OCI-M2 (cell line): Measurements from ENCODE around the gene PAX7.
"Not testable (repeated sequence)": the region's sequence is repeated elsewhere in the genome, so short reads cannot be mapped to it uniquely, and the experiment has no call there.

Source experiments
- DNase-seq: peaks from one replicate; lab custom pipeline; 2025; ENCODE audit not compliant: unreplicated experiment; lab: John Stamatoyannopoulos, UW

PAX7 gene

DNA sequence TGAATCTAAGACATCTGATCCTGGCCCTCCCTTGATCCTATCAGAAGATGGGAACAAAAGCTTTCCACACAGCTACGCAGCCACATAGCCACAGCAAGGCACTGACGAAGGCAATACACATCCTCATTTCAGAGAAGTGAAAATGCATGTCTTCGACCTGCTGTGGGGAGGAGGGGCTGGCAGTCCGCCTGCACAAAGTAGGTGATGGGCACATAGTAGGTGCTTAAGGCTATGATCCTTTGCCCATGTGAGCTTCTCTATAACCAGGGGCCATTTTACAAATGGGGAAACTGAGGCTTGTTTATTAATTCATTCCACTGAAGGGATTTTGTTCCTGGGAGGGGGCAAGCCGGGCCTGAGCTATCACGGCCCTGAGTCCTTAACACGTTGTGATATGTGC, 94.2 kb downstream of the PAX7 start:
- DNase-seq: no peak

DNA sequence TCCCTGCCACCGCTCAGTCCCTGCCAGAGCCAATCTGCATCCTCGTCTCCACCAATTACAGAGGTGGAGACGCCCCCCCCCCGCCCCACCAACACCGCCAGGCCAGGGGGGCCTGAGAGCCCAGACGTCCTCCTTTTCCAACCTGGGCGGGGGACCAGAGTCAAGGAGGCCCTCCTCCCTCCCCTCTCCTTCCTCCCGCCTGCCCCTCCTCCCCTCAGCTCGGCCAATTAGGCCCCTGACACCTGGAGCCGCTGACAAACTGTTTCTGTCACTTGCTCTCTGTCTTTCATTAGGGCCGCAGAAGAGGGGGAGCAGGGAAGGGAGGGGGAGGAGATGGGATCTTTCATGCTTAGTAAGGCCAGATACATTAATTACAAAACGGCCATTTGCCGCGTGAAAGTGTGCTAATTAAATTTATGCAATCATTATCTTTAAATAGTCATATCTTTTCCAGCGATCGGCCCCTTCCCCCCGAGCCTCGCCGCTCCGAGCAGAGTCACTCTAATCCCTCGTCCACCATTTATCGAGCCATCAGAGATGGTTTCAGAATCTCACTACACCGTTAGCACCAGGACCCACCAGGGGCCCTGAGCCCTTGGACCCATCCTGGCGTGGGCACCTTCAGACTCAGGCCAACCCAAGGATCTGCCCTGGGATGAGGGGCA, 94.7 kb downstream of the PAX7 start:
- no peak for DNase-seq

DNA sequence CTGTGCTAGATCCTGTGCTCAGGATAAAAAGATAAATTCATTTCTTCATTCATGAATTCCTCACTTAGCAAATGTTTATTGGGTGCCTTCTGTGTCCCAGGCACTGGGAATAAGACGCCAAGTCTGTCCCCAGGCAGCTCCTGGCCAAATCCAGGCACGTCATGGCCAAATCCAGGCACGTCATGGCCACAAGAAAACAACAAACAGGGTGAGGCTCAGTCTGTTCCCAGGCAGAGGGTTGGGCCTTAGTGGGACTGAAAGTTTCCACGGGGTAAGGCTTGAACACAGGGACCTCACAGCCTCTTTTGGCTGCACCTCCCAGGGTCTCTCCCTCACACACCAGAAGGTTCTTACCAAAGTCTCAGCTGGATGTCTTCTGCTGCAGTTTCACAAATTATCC, 95.7 kb downstream of the PAX7 start:
- no peak for DNase-seq

DNA sequence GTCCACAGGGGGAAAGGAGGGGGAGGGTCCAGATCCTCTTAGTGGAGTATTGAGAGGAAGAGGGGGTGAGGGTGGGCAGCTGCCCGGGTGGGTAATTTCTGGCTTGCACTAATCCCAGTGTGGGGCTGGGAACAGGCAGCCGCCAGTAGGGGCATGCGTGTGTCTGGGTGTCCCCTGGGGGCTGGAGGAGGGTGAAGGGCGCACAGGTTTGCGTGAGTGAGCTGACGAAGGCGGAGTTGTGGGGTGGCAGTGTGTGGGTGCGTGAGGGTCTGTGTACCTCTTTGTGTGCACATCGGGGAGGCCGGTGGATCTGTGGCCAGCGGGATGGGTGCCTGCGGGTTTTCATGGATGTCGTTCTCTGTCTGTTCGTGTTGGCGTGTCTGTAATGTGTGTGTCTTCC, 97.3 kb downstream of the PAX7 start:
- DNase-seq: no peak

DNA sequence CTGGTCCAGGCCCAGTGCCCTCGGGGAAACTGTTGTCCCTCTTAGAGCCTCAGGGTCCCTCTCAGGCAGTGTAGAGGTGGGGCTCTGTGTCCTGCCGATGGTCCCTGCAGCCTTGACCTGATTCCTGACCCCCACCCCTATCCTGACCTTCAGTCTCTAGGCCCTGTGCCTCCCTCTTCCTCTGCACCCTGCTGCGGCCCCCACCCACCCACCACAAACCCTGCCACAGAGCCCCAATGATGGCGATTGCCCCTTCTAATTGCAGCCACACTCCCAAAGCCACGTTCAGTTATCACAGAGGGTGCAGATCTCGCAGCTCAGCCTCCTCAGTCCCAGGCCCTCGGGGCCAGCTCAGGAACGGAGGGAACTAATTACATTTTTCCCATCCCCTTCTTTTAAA, 99.7 kb downstream of the PAX7 start:
- no peak for DNase-seq

DNA sequence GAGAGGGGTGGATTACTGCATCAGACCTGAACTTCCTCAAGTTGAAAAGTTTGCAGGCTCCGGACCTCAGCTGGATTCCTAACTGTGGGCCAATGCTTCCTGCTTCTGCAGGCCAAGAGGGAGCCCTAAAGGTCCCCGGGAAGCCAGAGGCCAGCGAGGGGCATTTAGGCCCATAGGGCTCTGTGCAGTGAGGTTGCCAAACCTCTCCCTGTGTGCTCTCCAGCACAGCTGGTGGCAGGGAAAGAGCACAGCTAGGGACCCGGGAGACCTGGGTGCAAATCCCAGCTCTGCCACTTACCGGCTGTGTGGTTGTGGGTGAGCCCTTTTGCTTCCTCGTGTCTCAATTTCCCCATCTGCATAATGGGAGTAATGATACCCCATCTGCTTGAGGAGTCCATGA, 100.5 kb downstream of the PAX7 start:
- DNase-seq: no peak

DNA sequence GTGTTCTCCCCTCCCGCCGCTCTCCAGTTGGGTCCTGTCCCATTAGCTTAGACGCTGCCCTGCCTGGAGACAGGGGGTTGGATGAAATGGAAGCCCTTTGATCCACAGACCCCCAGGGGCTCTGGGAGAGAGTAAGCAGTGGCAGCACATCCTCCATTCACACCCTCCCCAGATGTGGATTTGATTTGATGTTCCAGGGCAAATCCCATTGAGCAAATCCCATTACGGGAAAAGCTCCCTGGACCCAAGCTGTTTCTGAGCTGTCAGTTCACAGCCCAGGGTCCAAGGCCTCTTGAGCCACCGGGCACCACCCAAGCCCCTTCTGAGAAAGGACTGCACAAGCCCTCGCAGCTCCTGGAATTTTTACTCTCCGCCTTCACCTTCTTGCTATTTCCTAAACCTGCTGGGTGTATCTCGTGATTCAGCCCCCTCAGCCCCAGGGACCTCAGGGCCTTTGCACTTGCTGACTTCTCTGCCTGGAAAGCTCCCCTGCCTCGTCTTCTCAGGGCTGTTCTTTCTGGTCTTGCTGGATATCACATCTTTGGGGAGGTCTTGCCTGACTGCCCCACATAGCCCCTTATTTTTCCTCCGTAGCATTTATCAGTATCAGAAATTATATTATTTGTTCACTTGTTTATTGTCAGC, 101.1 kb downstream of the PAX7 start:
- DNase-seq: no peak

DNA sequence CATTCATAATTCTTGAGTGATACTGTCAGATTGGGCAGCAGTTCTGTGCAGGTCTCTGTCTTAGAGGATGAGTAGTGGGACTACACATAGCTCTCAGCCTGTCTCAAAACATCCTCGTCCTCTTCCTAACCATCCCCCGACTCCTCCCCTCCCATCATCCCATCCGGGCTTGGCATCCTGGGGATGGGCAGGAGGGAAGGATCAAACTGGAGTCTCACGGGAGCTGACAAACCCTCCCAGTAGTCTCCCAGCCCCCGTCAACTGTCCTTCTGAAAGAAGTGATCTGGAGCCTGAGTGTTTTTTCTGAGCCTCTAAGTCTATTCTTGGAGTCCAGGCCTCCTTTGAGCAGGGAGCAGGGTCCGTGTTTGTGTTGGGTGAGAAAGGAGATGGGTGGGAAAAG, 102.0 kb downstream of the PAX7 start:
- no peak for DNase-seq

DNA sequence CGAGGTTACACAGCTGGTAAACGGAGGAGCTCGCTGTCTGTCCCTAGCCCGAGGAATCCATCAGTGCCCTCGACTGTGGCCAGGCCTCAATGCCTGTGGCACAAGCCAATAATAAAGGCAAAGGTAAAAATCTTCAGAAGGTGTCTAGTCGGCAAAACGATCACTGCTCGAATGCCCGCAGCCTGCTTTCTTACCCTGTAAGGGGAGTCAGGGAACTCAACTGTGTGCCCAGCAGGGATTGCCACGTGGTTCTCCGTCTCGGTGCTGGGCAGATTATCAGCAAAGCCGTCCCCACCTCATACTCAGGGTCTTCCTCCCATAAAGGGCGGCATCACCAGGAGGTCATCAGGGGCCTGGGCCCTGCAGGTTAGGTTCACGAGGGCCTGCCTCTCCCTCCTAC, 103.4 kb downstream of the PAX7 start:
- no peak for DNase-seq

DNA sequence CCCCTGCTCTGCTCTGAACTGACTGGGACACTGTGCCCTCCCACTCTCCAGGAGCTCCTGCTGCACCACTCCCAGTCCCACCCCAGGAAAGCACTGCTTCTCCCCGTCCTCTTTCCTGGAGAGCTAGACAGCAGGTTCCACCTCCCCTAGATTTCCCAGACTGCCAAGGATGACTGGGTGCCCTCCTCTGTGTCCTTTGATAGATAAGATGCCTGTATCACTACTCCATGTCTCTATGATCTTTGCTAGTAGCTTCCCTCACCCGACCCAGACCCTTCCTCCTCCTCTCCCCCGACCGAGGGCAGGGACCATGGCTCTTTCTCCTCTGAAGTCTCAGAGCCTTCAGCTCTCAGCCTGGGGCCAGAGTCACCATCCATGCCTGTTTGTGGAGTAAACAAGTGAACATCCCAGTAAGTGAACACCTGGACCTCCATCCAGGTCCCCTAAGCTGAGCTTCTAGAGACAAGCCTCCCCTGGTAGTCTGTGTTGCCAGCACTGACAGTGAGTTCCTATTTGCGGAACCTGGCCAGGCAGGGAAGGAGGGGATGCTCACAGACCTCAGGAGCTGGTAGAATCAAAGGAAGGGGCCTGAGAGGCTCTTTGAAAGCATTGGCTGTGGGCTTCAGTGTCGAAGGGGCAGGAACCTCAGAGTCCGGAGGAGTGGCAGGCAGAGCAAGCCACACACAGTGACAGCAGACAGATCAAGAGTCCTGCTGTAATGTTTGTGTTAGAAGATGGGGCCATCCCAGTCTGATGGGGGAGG, 104.0 kb downstream of the PAX7 start:
- DNase-seq: no peak

DNA sequence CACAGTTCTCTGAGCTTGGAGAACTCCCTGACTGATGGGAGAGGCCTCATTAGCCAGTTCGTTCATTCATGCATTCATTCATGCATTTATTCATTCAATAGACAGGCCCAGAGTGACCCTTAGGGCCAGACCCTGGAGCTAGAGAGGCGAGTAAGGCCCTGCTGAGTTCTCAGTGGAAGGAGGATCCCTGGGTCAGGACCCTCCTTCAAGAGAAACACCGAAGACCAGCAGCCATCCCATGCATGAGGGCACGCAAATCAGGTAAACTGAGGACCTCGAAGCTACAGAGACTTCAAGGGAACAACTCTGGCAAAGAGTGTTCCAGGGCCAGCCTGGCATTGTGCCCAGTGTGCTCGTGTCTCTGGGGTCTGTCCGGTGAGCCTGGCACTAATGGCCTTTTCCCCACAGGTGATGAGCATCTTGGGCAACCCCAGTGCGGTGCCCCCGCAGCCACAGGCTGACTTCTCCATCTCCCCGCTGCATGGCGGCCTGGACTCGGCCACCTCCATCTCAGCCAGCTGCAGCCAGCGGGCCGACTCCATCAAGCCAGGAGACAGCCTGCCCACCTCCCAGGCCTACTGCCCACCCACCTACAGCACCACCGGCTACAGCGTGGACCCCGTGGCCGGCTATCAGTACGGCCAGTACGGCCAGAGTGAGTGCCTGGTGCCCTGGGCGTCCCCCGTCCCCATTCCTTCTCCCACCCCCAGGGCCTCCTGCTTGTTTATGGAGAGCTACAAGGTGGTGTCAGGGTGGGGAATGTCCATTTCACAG, 104.8 kb downstream of the PAX7 start:
- no peak for DNase-seq

DNA sequence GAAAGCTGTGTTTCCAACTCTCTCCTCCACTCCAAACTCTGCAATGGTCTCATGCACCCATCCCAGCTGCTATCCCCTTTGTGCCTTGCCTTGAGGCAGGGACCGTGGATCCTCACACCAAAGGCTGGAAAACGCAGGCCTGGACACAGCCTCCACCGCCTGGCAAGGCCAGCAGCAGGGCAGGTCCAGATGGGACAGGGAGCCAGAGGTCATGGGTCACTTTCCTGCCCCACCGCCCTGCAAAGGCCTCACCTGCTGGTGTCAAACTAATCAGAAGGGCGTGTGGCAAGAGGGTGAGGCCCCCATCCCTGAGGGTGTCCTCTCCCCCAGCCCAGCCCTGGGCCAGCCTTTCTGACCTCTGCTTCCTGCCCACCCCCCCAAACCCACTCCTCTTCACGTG, 106.3 kb downstream of the PAX7 start:
- no peak for DNase-seq

DNA sequence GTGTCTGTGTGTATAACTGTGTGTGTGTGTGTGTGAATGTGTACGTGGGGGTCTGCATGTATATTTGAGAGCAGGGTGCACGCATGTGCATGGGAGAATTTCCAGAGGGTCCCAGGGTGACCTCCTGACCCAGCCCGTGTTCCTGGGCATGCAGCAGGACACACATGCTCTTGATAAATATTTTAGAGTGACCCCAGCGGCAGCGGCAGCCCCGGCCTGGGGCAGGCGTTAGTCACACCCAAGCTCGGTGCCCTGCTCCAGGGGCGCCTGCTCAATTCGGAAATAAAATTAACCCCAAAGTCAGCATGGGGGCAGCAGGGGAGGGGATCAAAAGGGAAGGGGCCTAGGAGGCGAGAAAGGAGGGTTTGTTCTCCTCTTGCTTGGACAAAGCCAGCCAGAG, 107.5 kb downstream of the PAX7 start:
- no peak for DNase-seq

DNA sequence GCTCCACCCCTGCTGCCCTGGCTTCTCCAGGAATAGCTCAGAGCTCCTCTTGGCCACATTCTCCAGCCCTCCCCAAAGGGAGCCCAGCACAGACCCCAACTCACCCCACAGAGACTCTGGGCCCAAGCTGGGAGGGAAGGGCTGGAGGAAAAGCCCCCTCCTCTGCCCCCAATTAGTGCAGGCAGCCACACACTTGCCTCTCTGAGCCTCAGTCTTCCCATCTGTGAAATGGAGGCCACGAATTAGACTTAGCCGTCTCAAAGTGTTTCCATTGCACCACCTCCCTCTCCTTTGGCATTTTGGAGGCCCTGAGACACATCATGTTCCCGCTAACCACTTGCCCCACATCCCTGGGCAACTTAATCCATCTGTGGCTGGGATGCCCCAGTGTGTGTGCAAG, 108.0 kb downstream of the PAX7 start:
- DNase-seq: no peak

DNA sequence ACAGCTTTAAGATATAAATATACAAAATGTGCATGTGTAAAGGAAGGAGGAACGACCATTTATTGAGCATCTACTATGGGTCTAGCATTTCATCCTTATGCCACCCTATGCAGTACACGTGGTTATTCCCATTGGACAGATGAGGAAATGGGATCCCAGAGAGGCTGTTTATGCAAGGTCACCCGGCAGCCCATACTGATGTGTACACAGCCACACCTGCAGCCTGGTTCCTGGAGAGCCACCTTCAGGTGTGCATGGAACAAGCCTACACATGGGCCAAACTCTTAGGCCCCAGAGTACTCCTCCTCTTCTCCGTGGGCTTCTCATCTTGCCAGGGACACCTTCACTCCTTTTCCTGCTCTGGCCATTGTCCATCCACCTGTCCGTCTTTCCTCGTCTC, 108.8 kb downstream of the PAX7 start:
- no peak for DNase-seq

DNA sequence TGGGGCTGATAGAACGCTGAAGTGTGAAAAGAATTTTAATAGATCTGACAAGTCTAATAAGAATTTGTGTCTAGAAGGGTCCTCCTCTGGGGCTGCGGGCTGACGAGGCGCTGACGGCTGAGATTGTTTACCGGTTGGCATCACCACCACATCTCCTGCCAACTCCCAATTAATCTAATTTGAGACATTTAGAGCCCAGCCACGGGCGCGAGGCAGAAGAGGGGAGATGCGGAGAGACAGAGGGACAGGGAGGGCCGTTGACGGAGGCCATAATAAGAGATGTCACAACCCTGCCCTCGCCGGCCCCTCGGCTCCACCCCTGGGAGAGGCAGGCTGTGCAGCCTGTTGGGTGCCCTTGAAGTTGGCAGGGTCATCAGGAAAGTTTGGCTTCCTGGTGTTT, 109.3 kb downstream of the PAX7 start:
- DNase-seq: no peak

DNA sequence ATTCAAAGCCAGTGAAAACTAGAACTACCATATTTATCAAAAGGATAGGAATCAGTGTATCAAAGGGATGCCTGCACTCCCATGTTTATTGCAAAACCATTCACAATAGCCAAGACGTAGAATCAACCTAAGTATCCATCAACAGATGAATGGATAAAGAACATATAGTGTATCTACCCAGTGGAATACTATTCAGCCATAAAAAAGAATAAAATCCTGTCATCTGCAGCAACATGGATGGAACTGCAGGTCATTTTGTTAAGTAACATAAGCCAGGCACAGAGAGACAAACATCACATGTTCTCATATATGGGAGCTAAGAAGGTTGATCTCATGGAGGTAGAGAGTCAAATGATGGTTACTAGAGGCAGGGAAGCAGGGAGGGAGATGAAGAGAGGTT, 110.0 kb downstream of the PAX7 start:
- no peak for DNase-seq

DNA sequence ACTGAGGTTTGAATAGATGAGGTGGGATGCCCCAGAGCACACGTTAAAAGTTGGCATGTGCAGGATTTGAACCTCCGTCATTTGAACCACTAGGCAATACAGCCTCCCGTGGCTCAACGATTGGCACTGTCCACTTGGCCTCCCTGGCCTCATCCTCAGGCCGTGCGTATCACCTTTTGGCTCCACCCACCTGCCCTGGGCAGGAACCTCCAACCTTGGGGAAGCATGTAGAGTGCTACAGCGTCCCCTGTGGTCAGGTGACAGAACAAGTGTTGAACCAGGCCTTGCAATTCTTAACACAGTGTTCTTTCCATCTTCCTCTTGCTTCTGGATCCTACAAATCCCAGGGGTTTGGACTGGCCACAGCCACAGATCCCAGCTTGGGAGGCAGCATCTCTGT, 112.6 kb downstream of the PAX7 start:
- no peak for DNase-seq

DNA sequence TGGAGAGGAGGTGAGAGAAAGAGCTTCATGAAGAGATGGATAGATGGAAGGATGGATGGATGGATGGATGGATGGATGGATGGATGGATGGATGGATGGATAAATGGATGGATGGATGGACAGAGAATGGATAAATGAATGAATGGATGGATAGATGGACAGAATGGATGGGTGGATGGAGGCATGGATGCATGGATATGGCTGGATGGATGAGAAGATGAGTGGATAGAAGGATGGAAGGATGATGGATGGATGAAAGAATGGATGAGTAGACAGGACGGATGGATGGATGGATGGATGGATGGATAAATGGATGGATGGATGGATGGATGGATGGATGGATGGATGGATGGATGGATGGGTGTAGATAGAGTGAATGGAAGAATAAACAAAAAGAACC, 113.7 kb downstream of the PAX7 start:
- DNase-seq: not testable (repeated sequence)

DNA sequence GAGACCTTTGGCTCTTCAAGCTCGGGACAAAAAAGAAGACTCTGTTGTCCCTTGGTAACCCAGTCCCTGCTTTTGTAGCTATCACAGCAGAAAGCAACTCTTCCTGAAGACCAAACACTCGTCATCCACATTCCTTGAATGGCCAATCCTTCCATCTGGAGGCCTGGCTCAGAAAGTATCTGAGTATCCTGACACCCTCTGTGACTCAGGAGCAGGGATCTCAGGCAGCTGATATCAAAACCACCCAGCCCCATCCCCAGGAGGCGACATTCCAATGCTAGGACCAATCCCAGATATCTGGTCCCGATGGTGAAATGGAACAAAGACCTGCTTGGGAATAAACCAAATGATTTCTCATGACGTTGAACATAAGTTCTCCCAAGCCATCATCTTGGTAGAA, 116.3 kb downstream of the PAX7 start:
- no peak for DNase-seq

DNA sequence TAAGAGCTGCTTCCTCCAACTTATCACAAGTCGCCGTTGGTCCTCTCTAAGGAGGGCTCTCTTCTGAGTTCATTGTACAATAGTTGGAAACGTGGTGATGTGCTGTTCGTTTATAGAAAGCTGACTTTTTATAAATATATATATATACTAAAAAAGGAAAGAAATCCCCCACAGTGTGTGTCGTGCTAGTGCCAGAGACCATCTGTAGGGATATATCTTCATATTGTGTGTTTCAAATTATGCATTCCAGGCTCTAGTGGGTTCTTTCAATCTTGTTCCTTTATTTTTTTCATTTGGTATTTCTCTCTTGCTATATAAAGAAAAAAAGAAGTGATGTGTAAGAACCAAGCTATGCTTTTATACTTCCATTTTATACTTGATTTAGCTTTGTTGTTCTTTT, 117.0 kb downstream of the PAX7 start:
- no peak for DNase-seq

DNA sequence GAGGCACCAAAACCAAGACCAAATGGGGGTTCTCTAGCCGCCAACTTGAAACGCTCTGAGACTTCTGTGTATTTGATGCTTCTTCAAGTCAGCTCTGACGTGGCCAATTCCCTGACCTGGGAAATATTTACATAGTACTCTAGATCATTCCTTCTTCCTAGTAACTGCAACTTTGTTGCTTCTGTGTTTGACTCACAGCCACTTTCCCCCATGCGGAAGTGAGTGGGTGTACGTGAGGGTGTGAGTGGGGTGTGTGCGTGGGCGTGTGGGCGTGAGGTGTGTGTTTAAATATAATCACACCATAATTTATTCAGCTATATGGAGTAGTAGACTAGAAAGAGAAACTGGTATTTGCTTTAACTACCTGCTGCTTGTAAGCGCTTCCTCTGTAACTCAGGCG, 117.8 kb downstream of the PAX7 start:
- no peak for DNase-seq
